TTC549 (cell line): ENCODE data around the gene PFN1.

Experiments used
- FAIRE-seq: peaks from 2 replicates; lab custom pipeline; 2012; peaks lifted over from hg19 to GRCh38; lab: Jason Lieb, UNC

Gene PFN1

DNA sequence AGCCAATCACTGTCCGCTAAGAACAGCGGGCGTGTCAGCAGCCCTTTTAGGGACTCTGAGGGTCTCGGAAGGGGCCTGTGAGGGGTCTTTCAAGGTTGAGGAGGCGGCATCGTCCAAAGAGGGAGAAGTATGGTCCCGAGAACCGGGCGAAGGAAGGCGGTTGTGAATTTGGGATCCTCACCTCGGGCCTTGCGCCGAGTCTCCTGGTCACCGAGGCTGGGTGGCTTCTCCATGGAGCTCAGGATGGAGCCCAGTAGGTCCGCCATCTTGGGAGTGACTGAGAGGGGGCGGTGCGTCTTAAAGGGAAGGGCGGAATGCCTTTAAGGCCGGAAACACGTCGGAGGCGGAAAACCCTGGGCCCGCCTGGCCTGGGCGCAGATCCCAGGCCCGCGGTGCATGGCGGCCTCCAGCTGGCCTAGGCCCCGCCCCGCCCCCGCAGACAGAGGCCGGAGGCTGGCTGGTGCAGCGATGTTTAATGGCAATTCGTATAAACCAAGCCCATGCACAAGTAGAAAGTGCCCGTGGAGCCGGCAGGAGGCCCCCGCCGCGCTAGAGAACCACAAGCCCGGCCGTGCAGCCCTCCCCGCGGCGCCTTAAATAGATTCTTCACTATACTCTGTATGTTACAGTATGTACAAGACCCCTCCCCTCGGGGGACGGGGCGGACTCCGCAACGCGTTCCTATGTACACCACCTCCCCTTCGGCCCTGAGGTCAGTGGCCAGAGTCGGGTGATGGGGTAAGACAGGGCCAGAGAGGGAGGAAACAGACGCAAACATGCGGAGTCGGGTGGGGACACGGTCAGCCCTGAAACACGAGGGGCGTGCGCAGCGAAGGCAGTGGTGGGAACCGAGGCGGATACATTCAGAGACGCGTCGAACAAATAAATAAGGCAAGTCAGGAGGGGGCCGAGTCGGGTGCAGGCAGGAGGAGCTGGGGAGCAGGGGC lies 19.5 kb upstream of the PFN1 start, which contains the start of gene SPAG7:
SPAG7 (minus strand) TSS at position 279 of the 947 bp plus-strand sequence; CDS start at position 266, 13 bp downstream.
- peak; percentile 63 for FAIRE-seq

DNA sequence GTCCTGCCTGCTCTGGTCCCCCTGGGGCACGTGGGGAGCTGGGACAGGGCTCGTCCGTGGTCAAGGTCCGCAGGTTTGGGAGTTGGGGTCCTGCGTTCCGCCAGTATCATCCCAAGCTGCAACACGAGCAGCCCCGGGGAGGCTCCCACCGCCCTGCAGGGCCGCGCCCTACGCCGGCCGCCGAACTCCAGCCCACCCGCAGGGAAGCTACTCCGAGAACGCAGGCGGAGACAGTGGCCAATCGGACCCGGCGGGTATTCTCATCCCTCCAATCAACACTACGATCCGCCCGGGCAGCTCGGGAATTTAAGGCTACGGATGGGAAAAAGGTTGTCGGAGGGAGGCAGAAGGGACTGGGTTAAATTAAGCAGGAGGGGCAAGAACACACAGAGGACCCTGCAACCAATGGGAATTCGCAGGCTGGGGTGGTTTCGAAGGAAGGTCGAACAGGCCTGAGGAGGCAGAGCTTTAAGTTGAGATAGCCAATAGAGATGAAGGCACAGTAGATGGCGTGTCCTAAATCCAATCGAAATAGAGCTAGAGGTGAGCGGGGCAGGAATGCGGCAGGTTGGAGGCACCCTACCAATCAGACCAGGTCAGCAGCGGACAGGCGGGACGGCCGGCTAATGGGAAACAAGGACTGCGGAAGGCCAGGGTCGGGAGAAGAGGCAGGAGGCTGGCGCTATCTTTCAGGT lies 18.7 kb upstream of the PFN1 start:
- peak; percentile 99 for FAIRE-seq

DNA sequence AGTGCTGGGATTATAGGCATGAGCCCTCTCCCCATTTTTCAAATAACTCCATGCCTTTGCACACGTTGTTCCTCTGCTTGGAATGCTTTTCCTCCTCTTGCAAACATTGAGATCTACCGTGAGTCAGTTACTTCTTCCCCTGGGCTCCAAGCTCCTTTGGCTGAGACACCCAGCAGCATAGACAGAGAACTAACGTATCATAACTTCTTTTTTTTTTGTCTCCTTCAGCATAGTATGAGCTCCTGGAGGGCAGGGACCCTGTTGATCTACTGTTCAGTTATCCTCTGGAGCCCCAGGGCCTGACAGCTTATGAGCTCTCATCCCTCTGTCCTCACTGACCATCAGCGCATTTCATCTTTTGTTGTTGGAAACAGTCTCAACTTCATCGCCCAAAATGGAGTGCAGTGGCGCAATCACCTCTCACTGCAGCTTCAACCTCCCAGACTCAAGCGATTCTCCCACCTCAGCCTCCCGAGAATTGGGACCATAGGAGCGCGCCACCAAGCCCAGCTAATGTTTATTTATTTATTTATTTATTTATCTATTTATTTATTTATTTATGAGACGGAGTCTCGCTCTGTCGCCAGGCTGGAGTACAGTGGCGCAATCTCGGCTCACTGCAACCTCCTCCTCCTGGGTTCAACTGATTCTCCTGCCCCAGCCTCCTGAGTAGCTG lies 17.1 kb upstream of the PFN1 start:
- FAIRE-seq: no peak

DNA sequence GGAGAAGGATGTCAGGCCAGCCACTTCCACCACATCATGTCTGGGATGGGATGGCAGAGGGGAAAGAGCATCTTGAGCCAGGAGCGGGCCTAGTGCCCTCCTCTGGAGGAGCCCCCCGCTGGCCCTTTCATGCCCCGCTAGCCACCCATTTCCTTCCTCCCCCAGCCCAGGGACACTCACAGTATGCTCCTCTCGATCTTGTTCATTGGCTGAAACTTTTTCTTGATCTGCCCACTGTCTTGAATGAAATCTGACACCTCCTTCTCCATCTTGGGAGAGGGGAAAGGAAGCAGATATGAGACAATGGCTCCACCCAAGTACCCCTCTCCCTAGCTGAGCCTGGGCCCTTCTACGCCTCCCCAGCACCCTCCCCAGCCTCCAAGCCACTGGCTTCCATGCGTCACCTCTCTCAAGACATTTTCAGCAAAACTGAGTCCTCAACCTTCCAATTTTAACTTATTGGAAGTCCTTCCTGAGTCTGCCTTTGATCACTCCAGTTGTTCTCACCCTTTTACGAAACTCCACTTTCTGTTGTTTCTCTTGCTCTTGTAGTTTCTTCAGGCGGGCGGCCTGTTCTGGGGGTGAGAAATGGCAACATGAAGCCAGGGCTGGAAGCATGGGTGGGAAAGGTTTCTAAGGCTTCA lies 12.1 kb upstream of the PFN1 start:
- no peak for FAIRE-seq

DNA sequence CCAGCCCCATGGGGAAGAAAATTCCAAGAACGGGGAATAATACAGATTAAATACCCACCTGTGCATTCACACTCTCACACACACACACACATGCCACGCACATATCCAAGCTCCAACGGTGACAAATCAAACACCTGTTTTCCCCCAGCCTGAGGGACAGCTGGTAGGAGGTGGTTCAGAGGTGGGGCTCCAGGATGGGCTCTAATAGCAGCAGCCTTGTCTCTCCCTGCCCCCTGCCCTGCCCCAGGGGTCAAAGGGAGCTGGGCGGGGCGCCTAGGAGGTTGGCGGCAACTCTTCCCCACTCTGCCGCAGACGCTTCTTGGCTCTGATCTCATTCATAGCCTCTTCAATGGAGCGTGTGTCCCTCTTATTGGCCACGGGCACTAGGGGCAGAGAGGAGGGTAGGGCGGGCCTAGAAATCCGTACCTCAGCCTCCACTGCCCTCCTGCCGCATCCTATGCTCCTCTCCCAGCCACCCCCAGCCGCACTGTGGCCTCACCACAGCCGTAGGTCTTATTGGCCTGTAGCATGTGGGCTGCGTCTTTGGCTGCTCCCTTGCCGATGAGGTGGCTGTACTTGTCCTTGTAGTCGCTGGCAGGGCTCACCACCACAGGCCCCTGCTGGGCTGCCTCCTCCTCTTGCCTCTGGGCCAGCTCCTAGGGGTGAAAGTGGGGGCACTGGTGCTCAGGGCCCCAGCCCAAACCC lies 11.1 kb upstream of the PFN1 start:
- no peak for FAIRE-seq

DNA sequence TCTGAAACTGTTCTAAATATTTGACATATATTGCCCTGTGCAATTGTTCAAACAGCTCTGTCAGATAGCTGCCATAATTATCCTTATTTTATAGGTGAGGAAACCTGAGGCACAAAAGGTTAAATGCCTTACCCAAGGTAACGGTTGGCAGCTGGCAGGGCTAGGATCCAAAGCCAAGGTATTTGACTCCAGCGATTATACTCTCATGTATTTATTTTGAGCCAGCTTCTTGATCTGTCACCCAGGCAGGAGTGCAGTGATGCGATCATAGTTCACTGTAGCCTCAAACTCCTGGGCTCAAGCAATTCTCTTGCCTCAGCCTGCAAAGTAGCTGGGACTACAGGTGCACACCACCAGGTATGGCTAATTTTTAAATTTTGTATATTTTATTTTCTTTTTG lies 9.8 kb upstream of the PFN1 start:
- FAIRE-seq: no peak

DNA sequence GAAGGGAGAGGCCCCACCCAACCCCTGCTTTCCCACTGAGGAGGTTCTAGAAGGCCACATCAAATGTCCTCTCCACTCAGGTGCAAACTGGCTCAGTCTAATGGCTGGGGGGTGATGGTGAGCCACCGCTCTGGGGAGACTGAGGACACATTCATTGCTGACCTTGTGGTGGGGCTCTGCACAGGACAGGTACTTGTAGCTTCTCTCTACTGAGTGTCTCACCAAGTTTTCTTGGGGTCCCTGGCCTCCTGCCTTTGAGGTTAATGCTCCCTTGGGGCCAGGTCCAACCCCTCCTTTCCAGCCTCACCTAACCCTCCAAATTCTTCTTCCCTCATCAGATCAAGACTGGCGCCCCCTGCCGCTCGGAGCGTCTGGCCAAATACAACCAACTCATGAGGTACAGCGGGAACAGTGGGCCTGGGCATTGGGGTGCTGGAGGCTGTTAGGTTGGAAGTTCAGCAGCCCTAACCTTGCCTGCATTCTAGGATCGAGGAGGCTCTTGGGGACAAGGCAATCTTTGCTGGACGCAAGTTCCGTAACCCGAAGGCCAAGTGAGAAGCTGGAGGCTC lies 8.2 kb upstream of the PFN1 start:
- FAIRE-seq: no peak

DNA sequence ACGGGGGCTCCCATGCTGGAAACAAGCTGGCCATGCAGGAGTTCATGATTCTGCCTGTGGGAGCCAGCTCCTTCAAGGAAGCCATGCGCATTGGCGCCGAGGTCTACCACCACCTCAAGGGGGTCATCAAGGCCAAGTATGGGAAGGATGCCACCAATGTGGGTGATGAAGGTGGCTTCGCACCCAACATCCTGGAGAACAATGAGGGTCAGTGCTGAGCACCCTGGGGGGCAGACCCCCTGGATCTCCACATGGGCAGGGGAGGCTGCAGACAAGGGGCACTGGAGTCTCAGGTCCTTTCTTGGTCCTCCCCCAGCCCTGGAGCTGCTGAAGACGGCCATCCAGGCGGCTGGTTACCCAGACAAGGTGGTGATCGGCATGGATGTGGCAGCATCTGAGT lies 6.8 kb upstream of the PFN1 start:
- no peak for FAIRE-seq

DNA sequence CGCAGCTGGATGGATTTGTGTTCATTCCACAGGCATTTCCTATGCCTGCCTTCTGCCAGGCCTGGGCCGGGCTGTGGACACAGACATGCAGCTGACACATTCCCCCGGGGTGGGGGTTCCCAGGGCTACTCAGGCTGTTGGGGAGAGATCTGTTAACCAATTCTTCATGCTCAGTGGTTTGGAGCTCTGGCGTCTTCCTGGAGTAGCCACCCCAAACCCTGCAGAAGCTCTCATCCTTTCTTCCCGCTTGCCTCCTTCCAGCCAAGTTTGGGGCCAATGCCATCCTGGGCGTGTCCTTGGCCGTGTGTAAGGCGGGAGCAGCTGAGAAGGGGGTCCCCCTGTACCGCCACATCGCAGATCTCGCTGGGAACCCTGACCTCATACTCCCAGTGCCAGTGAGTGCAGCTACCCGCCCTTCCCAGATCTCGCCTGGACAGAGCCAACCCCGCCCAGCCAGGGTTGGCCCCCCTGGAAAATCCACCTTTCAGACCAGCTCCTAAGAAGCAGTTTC lies 5.2 kb upstream of the PFN1 start:
- no peak for FAIRE-seq

DNA sequence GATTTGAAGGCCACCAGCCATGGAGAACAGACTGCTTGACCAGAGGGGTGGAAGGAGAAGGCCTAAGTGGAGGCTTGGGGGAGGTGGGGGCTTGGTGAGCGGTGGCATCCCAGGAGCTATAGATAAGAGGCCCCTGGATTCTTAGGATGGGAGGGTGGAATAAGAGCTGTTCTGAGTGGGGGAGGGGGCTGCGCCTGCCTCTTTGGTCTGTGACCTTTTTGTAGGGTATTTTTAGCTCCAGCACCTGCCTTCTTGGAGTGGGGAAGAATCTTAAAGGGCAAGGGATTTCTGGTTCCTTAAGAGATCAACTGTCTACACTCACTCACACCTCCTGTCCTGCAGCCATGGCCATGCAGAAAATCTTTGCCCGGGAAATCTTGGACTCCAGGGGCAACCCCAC lies 3.2 kb upstream of the PFN1 start:
- no peak for FAIRE-seq

DNA sequence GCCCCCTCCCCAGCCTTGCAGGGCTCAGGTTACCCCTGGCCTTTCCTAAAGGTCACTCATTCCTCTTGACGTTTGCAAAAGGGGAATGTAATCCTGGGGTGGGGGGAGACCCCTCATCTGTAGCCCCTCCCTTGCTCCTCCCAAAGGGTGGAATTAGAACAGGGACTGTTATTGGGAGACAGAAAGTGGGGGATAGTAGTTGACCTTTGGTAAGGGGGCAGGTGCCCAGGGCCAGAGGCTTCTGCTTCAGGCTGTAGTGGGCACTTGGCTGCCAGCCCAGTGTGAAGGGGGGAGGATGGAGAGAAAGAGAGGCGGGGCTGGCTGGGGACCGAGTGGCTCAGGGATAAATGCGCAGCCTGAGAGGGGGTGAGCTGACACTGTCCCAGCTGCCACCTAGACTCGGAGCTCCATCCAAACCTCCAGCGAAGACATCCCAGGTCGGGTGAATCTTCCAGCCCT lies 2.4 kb upstream of the PFN1 start, which contains the start of gene ENO3:
ENO3 (plus strand) TSS at position 374 of the 459 bp plus-strand sequence. CDS start 711 bp downstream, outside the sequence.
- FAIRE-seq: no peak

DNA sequence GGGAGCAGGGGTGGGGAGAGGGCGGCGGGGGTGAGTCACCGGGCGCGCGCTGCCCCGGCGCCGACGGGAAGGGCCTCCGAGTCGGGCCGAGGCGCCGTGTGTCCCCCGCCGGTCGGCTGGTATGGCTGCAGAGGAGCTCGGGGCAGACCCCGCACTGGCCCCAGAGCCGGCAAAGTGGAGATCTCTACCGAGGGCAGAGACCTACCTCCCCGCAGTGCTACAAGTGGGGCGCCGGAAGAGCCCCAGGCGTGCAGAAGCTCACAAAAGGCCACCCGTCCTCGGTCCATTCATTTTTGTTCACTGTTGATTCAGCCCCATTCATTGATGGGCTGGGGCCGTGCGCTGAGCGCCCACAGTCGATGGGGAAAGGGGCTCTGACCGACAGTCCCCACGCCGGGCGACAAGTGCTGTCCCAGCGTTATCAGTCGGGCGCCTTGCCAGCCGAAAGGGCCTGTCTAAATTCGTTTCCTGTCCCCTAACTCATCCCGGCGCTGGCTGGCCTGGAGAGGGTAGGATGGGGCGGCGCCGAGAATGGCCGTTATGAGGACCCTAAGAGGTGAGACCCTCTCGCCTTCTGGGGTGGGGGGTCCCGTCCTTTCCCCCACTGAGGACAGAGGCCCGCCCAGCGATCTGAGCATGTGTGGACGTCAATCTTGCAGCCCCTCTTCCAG lies 1.9 kb upstream of the PFN1 start:
- no peak for FAIRE-seq

DNA sequence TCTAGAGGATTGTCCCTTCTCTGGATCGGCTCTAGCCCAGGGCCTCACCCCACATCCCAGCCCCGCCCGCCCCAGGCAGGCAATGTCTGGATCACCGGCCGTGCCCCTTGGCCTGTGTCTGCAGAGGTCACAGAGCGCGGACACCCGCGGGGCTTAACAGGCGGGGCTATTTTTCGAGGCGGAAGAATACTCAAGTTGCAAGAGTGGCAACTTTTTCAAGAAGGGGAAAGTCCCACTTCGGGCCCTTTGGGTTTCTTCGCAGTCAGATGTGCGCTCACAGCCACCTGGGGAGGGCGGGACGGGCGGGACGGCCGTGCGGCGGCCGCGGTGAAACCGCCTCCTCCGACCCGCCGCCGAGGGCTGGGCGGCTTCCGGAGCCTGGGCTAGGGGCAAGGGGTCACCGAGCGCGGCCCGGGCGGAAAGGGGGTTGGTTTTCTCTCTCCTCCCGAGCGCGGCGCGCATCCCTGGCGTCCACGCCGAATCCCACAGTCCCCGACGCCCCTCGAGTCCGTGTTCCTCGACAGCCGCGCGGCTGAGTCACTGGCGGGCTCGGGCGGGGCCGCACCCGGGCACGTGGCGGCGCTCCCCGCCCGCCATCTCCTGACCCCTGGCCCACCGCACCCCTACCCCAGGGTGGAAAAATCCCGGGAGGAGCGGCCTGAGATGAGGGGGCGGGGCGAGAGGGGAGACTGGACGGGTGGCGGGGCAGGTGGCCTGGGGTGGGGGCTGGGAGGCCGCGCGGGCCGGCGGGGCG lies 1.2 kb upstream of the PFN1 start:
- FAIRE-seq: no peak

DNA sequence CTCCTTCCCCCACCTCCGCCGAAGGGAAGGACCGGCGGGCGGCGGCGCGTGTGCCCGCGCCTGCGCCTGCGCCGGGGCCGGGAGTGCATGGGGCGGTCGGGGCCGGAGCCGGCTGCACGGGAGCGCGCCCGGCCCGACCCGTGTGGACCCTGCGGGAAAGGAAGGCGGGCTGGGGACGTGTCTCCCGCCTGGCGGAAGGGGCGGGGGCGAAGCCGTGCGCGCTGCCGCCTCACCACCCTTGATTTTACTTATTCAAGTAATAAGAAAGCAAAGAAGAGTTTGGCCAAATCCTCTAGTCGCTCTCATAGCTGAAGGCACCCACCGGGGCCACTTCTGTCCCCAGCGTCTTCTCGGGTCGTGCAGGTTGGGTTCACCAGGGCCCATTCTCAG lies 596 bp upstream of the PFN1 start:
- no peak for FAIRE-seq

DNA sequence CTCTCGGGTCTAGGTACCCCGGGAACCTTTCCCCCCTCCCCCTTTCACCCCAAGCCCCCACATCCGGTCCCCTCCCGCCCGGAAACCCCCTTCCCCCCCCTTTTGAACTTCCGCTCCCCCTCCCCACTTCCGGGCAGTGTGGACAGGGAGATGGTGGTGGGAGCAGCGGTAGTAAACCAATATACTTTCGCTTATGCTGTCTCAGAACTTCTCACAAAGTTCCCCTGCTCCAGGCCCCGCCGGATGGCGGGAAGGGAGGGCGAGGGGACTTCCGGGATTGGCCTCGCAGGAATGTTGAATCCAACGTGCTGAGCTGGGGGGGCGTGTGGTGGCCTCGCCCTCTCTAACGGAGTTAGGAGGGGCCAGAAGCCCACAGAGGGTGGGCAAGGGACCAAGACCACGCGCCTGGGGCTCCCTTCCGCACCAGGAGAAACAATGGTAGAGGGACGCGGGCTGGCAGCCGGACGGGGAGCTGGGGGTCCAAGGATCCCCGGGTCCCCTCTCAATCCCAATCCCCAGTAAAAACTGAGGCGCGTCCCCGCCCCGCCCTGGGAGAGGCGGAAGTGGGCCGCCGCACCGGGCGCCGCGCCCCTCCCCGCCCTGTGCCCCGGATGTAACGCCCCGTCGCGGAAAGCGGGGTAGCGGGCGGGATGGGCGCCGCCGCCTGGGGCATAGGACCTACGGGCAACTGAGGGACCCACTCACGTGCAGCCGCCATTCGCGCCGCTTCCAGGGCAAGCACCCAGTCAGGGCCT lies 742 bp downstream of the PFN1 start:
- no peak for FAIRE-seq

DNA sequence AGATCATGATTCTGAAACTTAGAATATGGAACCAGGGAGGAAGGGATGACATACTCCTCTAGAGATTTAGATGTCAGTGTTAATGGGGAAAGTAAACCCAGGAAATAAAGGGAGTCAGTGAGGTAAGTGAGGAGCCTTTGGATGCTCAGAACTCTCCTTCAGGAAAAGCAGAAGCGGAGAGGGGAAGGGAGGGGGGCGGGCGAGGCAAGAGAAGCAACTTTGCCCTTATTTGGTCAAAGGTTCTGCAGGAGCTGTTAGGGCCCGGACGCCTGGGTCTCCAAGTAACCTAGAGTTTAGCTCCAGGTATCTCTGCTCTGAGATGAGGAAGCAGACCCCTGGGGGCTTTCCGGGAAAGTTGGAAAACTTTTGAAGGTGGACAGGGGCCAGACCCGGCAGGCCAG lies 1.3 kb downstream of the PFN1 start:
- no peak for FAIRE-seq

DNA sequence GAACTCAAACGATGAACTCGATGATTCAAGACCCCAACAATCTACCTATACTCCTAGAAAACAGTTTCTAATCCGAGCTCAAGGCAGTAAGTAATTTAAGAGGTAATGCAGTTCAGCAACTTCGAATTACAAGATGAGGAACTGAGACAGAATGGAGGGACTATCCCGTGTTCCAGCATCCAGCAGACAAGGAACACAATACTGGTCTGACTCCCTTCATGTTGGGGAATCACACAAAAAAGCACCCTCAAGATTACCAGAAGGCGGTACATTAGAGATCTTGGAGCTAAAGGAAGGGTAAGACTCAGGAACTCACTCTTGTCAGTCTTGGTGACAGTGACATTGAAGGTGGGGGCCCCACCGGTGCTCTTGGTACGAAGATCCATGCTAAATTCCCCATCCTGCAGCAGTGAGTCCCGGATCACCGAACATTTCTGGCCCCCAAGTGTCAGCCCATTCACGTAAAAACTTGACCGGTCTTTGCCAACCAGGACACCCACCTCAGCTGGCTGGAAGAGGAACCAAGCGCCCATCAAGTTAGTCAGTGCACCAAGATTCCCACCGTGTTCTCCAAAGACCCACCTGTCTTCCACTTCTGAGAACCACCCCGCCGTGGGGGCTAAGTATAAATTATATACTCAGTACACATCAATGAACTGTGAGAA lies 1.9 kb downstream of the PFN1 start:
- no peak for FAIRE-seq

DNA sequence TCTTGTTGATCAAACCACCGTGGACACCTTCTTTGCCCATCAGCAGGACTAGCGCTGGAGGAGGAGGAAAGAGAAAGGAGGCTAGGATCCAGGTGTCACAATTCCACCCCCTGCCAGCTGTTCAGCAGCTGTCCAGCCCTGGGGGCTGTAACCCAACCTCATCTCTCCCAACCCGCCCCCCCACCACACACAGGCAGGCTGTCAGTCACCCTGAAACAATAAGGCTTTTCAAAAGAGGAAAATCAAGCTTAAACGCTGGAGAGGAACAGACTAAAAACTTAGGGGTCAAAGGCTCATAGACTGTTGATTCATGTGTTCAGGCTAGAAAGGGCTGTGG lies 2.4 kb downstream of the PFN1 start:
- FAIRE-seq: no peak
